Measurements from ENCODE around the gene TEDC2. TPM values are rescaled to one million over a fixed set of nuclear protein-coding genes. Genes with fewer than 3 reads are reported as not detected.

TEDC2 gene
- total RNA-seq, 4 donors from 2014 or later: 0.44 to 1.7 (median 0.51) TPM; not detected in 1

DNA sequence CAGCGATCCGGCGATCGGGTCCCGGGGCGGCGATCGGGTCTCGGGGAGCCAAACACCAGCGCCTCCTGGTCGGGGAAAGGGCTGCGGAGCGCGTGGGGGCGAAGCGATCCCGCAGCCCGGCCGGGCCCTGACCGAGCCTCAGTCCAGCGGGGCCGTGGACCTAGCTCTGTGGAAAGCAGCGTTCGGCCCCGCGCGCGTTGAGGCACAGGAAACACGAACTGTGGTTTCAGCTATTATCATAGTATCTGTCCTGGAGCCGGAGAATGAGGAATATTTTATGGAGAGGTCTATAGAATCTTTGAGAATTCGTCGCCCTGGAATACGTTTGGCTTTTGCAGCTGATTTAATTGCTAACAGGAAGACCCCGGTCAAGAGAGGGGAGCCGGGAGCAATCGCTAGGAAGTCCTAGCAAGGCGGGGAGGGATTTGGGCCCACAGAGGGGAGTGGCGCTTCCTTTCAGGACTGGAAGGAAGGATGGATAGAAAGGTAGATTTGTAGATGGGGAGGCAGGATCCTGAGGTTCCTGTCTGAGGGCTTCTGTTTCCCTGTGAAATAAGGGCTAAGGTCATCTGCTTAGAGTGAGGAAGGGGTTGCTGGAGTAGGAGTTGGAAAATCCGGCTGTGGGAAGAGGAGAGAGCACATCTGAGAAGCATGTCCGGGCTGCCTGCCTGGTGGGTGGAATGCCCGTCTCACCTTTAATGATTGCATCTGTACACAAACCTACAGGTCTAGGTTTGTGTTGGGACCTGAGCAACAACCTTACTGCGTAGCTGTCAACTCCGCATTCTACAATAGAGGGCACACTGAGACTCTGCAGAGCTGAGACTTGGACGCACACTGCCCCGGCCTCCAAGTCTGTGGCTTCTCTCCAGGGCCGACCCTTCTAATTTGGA lies 29.9 kb upstream of the TEDC2 start:
- TF ChIP-seq, protein P1, sequence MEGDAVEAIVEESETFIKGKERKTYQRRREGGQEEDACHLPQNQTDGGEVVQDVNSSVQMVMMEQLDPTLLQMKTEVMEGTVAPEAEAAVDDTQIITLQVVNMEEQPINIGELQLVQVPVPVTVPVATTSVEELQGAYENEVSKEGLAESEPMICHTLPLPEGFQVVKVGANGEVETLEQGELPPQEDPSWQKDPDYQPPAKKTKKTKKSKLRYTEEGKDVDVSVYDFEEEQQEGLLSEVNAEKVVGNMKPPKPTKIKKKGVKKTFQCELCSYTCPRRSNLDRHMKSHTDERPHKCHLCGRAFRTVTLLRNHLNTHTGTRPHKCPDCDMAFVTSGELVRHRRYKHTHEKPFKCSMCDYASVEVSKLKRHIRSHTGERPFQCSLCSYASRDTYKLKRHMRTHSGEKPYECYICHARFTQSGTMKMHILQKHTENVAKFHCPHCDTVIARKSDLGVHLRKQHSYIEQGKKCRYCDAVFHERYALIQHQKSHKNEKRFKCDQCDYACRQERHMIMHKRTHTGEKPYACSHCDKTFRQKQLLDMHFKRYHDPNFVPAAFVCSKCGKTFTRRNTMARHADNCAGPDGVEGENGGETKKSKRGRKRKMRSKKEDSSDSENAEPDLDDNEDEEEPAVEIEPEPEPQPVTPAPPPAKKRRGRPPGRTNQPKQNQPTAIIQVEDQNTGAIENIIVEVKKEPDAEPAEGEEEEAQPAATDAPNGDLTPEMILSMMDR (IDR thresholded peaks at IDR 0.05; ENCODE audit: low read depth): no peak

DNA sequence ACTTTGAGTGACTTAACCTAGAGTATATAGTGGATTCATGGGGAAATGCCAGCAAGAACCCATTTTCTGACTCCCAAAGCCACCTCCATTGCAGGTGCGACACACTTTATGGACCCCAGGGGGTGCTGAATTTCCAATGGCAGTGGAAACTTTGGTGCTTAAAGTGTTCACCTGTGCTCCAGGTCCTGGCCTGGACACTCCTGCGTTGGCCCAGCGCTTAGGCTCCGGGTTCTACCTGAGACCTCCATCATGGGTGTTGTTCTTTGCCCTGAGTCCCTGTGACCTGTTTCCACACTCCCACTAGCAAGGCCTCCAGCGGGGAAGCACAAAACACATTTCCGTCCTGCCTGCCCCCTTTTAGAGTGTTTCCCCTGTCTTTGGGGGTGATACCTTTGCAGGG lies 27.6 kb upstream of the TEDC2 start:
- TF ChIP-seq, protein P1 (IDR thresholded peaks at IDR 0.05; ENCODE audit: low read depth): no peak

DNA sequence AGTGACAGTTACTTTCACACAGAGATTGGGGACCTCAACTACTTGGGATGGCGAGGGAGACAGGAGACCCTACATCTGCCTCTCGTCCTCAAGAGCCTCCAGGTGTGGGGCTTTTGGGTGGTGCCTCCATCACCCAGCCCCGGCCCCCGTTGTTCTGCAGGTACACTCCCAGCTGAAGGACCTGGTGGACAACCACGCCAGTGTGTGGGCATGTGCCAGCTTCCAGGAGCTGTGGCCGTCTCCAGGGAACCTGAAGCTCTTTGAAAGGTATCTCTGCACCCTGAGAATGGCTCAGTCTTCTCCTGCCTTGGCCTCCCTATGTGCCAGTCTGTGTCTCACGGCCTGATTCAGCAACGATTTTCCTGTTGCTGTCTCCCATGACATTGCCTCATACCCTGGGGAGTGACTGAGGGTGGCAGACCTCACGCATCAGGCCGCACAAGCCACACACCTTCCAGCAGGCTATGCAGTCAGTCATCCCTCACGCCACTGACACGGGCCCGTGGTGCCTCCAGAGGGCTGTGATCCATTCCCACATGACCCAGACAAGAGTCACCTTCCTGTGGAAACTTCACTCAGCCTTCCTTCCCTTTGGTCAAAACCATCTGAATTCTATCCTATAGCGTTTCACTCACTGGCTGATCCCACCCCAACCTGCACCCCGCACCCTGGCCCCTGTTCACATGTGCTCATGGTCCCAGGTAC lies 27.0 kb upstream of the TEDC2 start:
- TF ChIP-seq, protein P1 (IDR thresholded peaks at IDR 0.05; ENCODE audit: low read depth): no peak

DNA sequence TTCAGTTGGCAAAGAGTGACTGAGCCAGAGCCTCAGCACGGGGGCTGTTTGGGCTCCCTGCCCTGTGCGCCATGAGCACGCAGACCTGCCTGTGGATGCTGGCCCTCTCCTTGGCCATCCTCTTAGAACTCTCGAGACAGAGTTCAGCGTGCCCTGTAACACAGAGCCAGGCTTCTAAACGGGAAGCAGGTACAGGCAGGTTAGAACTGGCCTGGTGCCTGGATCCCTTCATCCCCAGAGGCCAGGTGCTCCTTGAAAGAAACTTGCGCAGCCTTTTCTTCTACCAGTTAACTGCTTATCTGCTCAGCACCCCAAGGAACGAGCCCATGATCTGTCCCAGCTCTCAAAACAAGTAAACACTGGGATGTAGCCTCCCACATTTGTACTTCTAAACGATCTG lies 23.8 kb upstream of the TEDC2 start:
- TF ChIP-seq, protein P1 (IDR thresholded peaks at IDR 0.05; ENCODE audit: low read depth): no peak

DNA sequence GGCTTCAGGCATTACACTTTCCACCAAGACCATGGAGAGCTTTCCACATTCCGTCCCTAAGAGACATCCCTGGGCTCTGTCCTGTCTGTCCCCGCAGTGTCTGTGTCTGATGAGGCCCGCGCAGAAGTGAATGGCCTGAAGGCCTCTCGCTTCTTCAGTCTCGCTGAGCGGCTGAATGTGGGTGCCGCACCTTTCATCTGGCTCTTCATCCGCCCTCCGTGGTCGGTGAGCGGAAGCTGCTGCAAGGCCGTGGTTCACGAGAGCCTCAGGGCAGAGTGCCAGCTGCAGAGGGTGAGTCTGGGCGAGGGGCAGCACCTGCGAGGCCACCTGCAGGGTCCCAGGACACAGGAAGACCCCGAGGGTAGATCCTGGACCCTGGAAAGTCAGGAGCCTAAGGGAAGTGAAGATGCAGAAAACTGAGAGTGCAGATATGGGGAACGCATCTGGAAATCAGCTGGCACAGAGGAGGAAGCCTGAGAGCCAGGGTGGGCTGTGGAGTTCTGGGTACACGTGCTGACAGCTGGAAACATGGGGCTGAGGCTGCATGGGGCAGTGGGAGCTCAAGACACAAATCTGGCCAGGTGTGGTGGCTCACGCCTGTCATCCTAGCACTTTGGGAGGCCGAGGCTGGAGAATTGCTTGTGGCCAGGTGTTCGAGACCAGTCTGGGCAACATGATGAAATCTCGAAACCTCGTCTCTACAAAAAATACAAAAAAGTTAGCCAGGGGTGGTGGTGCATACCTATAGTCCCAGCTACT lies 22.7 kb upstream of the TEDC2 start:
- TF ChIP-seq, protein P1 (IDR thresholded peaks at IDR 0.05; ENCODE audit: low read depth): no peak

DNA sequence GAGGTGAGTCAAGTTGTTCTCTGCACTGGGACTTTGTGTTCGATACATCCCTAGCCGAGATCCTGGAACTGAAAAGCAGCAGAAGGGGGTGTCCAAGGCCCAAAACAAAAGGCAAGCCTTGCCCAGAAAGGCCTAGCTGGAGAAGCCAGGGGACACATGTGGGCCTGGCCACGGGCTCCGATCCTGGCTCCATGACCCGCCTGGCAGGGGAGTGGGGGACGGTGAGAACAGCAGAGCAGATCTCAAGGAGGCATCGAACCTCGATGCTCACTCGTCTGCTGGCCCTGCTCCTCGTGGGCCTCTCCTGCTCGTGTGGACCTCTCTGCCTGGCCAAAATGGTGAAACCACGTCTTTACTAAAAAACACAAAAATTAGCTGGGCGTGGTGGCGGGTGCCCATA lies 21.8 kb upstream of the TEDC2 start:
- TF ChIP-seq, protein P1 (IDR thresholded peaks at IDR 0.05; ENCODE audit: low read depth): no peak

DNA sequence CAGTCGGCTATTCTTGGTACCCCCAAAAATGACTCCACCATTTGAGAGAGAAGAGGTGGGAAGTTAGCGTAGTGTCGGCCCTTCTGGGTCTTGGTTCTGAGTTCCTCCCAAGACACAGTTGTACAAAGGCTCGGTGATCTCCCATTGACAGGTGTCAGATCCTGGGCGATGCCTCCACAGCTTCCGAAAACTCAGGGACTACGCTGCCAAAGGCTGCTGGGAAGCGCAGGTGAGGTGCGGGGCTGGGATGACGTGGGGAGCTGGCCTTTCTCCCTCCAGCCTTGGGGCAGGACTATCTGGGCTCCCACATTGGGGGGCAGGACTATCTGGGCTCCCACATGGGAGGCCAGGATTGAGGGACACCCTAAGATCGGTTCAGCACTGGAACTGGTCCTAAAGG lies 20.3 kb upstream of the TEDC2 start:
- TF ChIP-seq, protein P1 (IDR thresholded peaks at IDR 0.05; ENCODE audit: low read depth): no peak
